ENCODE results near the gene OR10H4. TPM values are rescaled to one million over a fixed set of nuclear protein-coding genes. Genes with fewer than 3 reads are reported as not detected.

The OR10H4 gene
- total and polyA plus RNA-seq, 2 experiments from 2014 or later, result not detected

DNA sequence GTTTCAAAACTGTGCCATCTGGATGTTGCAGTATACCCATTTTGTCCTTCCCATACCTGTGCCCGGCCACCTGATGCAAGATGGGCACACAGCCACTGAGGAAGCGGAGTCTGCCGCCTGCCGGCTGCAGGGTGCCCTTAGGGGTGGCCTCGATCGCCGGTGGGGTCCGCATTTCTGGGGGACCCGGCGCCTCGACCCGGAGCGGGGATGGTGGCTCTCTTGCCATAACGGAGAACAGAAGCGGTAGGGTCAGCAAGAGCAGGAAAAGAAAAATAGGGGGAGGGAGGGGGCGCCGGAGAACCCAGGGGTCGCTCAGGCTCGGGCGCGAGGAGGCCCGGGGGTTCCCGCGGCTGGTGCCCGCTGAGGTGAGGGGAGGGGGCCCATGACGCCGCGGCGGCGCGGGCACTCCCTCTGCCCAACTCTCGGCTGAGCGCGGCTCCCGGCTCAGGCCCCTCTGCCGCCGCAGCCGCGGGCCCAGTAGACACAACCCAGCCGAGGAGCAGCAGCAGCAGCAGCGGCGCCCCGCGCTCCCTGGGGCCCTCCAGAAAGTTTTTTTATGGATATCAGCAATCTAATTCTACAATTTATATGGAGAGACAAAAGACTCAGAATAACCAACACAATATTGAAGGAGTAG lies 37.1 kb upstream of the OR10H4 start:
- peaks cover 20% of the 10 kb centered on the region for H3K36me3 Mint-ChIP-seq (ENCODE audit: low read depth)
- TF ChIP-seq CREB1 (CRISPR knock-in tag; IDR thresholded peaks at IDR 0.05; ENCODE audit: low read depth), result no peak
- TF ChIP-seq EZH2 (IDR thresholded peaks at IDR 0.05; ENCODE audit: low read depth, unreplicated experiment), result no peak
- no peak for TF ChIP-seq JUNB (IDR thresholded peaks at IDR 0.05; ENCODE audit: unreplicated experiment)
- TF ChIP-seq STAT1 (IDR thresholded peaks at IDR 0.05; ENCODE audit: unreplicated experiment), result no peak
- TF ChIP-seq, protein P1, sequence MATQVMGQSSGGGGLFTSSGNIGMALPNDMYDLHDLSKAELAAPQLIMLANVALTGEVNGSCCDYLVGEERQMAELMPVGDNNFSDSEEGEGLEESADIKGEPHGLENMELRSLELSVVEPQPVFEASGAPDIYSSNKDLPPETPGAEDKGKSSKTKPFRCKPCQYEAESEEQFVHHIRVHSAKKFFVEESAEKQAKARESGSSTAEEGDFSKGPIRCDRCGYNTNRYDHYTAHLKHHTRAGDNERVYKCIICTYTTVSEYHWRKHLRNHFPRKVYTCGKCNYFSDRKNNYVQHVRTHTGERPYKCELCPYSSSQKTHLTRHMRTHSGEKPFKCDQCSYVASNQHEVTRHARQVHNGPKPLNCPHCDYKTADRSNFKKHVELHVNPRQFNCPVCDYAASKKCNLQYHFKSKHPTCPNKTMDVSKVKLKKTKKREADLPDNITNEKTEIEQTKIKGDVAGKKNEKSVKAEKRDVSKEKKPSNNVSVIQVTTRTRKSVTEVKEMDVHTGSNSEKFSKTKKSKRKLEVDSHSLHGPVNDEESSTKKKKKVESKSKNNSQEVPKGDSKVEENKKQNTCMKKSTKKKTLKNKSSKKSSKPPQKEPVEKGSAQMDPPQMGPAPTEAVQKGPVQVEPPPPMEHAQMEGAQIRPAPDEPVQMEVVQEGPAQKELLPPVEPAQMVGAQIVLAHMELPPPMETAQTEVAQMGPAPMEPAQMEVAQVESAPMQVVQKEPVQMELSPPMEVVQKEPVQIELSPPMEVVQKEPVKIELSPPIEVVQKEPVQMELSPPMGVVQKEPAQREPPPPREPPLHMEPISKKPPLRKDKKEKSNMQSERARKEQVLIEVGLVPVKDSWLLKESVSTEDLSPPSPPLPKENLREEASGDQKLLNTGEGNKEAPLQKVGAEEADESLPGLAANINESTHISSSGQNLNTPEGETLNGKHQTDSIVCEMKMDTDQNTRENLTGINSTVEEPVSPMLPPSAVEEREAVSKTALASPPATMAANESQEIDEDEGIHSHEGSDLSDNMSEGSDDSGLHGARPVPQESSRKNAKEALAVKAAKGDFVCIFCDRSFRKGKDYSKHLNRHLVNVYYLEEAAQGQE (IDR thresholded peaks at IDR 0.05; ENCODE audit: unreplicated experiment), result no peak
- TF ChIP-seq, protein P2, sequence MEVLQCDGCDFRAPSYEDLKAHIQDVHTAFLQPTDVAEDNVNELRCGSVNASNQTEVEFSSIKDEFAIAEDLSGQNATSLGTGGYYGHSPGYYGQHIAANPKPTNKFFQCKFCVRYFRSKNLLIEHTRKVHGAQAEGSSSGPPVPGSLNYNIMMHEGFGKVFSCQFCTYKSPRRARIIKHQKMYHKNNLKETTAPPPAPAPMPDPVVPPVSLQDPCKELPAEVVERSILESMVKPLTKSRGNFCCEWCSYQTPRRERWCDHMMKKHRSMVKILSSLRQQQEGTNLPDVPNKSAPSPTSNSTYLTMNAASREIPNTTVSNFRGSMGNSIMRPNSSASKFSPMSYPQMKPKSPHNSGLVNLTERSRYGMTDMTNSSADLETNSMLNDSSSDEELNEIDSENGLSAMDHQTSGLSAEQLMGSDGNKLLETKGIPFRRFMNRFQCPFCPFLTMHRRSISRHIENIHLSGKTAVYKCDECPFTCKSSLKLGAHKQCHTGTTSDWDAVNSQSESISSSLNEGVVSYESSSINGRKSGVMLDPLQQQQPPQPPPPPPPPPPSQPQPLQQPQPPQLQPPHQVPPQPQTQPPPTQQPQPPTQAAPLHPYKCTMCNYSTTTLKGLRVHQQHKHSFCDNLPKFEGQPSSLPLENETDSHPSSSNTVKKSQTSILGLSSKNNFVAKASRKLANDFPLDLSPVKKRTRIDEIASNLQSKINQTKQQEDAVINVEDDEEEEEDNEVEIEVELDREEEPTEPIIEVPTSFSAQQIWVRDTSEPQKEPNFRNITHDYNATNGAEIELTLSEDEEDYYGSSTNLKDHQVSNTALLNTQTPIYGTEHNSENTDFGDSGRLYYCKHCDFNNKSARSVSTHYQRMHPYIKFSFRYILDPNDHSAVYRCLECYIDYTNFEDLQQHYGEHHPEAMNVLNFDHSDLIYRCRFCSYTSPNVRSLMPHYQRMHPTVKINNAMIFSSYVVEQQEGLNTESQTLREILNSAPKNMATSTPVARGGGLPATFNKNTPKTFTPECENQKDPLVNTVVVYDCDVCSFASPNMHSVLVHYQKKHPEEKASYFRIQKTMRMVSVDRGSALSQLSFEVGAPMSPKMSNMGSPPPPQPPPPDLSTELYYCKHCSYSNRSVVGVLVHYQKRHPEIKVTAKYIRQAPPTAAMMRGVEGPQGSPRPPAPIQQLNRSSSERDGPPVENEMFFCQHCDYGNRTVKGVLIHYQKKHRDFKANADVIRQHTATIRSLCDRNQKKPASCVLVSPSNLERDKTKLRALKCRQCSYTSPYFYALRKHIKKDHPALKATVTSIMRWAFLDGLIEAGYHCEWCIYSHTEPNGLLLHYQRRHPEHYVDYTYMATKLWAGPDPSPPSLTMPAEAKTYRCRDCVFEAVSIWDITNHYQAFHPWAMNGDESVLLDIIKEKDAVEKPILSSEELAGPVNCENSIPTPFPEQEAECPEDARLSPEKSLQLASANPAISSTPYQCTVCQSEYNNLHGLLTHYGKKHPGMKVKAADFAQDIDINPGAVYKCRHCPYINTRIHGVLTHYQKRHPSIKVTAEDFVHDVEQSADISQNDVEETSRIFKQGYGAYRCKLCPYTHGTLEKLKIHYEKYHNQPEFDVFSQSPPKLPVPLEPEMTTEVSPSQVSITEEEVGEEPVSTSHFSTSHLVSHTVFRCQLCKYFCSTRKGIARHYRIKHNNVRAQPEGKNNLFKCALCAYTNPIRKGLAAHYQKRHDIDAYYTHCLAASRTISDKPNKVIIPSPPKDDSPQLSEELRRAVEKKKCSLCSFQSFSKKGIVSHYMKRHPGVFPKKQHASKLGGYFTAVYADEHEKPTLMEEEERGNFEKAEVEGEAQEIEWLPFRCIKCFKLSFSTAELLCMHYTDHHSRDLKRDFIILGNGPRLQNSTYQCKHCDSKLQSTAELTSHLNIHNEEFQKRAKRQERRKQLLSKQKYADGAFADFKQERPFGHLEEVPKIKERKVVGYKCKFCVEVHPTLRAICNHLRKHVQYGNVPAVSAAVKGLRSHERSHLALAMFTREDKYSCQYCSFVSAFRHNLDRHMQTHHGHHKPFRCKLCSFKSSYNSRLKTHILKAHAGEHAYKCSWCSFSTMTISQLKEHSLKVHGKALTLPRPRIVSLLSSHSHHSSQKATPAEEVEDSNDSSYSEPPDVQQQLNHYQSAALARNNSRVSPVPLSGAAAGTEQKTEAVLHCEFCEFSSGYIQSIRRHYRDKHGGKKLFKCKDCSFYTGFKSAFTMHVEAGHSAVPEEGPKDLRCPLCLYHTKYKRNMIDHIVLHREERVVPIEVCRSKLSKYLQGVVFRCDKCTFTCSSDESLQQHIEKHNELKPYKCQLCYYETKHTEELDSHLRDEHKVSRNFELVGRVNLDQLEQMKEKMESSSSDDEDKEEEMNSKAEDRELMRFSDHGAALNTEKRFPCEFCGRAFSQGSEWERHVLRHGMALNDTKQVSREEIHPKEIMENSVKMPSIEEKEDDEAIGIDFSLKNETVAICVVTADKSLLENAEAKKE (CRISPR knock-in tag; IDR thresholded peaks at IDR 0.05), result no peak
- TF ChIP-seq POLR2AphosphoS5 (IDR thresholded peaks at IDR 0.05; ENCODE audit: low read depth), result no peak
- TF ChIP-seq, protein P3, sequence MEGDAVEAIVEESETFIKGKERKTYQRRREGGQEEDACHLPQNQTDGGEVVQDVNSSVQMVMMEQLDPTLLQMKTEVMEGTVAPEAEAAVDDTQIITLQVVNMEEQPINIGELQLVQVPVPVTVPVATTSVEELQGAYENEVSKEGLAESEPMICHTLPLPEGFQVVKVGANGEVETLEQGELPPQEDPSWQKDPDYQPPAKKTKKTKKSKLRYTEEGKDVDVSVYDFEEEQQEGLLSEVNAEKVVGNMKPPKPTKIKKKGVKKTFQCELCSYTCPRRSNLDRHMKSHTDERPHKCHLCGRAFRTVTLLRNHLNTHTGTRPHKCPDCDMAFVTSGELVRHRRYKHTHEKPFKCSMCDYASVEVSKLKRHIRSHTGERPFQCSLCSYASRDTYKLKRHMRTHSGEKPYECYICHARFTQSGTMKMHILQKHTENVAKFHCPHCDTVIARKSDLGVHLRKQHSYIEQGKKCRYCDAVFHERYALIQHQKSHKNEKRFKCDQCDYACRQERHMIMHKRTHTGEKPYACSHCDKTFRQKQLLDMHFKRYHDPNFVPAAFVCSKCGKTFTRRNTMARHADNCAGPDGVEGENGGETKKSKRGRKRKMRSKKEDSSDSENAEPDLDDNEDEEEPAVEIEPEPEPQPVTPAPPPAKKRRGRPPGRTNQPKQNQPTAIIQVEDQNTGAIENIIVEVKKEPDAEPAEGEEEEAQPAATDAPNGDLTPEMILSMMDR (conservative IDR thresholded peaks at IDR 0.05; ENCODE audit: low read depth in 2 of 2), result no peak
- no peak for TF ChIP-seq EZH2phosphoT487 (IDR thresholded peaks at IDR 0.05; ENCODE audit: unreplicated experiment)
- TF ChIP-seq ZNF331 (CRISPR knock-in tag; IDR thresholded peaks at IDR 0.05; ENCODE audit: low read depth), result no peak
- TF ChIP-seq ZNF114 (CRISPR knock-in tag; IDR thresholded peaks at IDR 0.05), result no peak
- TF ChIP-seq, protein P4, sequence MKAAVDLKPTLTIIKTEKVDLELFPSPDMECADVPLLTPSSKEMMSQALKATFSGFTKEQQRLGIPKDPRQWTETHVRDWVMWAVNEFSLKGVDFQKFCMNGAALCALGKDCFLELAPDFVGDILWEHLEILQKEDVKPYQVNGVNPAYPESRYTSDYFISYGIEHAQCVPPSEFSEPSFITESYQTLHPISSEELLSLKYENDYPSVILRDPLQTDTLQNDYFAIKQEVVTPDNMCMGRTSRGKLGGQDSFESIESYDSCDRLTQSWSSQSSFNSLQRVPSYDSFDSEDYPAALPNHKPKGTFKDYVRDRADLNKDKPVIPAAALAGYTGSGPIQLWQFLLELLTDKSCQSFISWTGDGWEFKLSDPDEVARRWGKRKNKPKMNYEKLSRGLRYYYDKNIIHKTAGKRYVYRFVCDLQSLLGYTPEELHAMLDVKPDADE (IDR thresholded peaks at IDR 0.05), result no peak
- no peak for TF ChIP-seq NANOG (IDR thresholded peaks at IDR 0.05; ENCODE audit: borderline replicate concordance)
- Histone ChIP-seq H4K20me1 (replicated peaks; ENCODE audit: insufficient read depth) (no peaks in the 10 kb centered on the region), H3K27me3 (ENCODE audit: insufficient read depth) (no peaks in the 10 kb centered on the region), H3K4me2 (no peak overlapping the region), H3K79me2 (replicated peaks; ENCODE audit: insufficient read depth) (no peaks in the 10 kb centered on the region), H3K4me1 (ENCODE audit: insufficient read depth) (no peaks in the 10 kb centered on the region), H2AFZ (no peak overlapping the region), H3K9me2 (ENCODE audit: insufficient read depth) (no peaks in the 10 kb centered on the region), H3K4me3 (no peak overlapping the region), H3K27ac (ENCODE audit: low read depth) (no peak overlapping the region), H3K36me3 (ENCODE audit: insufficient read depth) (peaks cover 10% of the 10 kb centered on the region; the same call in 1 of the 2 replicates), H3F3A (replicated peaks; ENCODE audit: low read depth) (no peaks in the 10 kb centered on the region)
- ATAC-seq (no peak), DNase-seq (ENCODE audit: low spot score) (no peak)
- H3K4me1 Mint-ChIP-seq, result no peaks in the 10 kb centered on the region
- H3K27ac Mint-ChIP-seq, result no peak overlapping the region
- peaks cover 82% of the 10 kb centered on the region for H3K9me3 Mint-ChIP-seq
- H3K4me3 Mint-ChIP-seq, result no peak overlapping the region
- peaks cover 3% of the 10 kb centered on the region for H3K27me3 Mint-ChIP-seq (ENCODE audit: insufficient read depth, low read depth, poor library complexity)
